Vagina (tissue), 2 donors: ENCODE measurements around the gene HOXB6.

Experiments
- CTCF ChIP-seq, 3 experiments: fragments of 450-650 bp in 2 of 3; fragments of 200-600 bp in 1 of 3; sonication (generic) in 1 of 3; IDR thresholded peaks; one replicate each; pipeline ENCODE4 v1.5.1; 2017 to 2019; ENCODE audit warnings: antibody characterized with exemption in 3 of 3, mild to moderate bottlenecking in 2 of 3, moderate library complexity in 2 of 3
- POLR2A ChIP-seq, 2 donors: fragments of 450-650 bp; IDR thresholded peaks; one replicate each; pipeline ENCODE4 v1.6.1; 2017; ENCODE audit warnings: antibody characterized with exemption in 2 of 2, mild to moderate bottlenecking in 2 of 2, moderate library complexity in 2 of 2

- no peak for TF ChIP-seq CTCF (IDR thresholded peaks at IDR 0.05)
- no peak for TF ChIP-seq POLR2A (IDR thresholded peaks at IDR 0.05)
These were observed 8.3 kb upstream of the HOXB6 start for GRCh38 chr17:48612854-48613691.
